8988T (cell line): ENCODE data around the gene DISC1.
"Not testable (repeated sequence)": the region's sequence is repeated elsewhere in the genome, so short reads cannot be mapped to it uniquely, and the experiment has no call there.

ENCODE experiments used
- DNase-seq: peaks from one replicate; pipeline ENCODE4 v3.0.0; 2011

DISC1 gene

GRCh38 chr1:231705806-231706760, 79.5 kb downstream of the DISC1 start:
- no peak for DNase-seq

- no peak for DNase-seq
Measured at GRCh38 chr1:231706934-231707333, 80.3 kb downstream of the DISC1 start.

GRCh38 chr1:231707407-231707806, 80.8 kb downstream of the DISC1 start:
- DNase-seq = no peak

- DNase-seq = no peak
Measured at GRCh38 chr1:231708394-231708793, 81.8 kb downstream of the DISC1 start.

- DNase-seq = no peak
Measured at GRCh38 chr1:231714440-231714839, 87.8 kb downstream of the DISC1 start.

GRCh38 chr1:231715816-231716722, 89.5 kb downstream of the DISC1 start:
- DNase-seq = no peak

- DNase-seq = no peak
Measured at GRCh38 chr1:231716879-231717278, 90.3 kb downstream of the DISC1 start.

- no peak for DNase-seq
Measured at GRCh38 chr1:231719485-231720183, 93.0 kb downstream of the DISC1 start.

- DNase-seq = no peak
Measured at GRCh38 chr1:231720652-231721325, 94.2 kb downstream of the DISC1 start.

GRCh38 chr1:231721436-231721835, 94.8 kb downstream of the DISC1 start:
- DNase-seq = no peak

GRCh38 chr1:231722356-231722755, 95.8 kb downstream of the DISC1 start:
- no peak for DNase-seq

- no peak for DNase-seq
Measured at GRCh38 chr1:231723146-231723545, 96.6 kb downstream of the DISC1 start.

- DNase-seq = no peak
Measured at GRCh38 chr1:231724041-231724440, 97.5 kb downstream of the DISC1 start.

- DNase-seq = no peak
Measured at GRCh38 chr1:231724876-231725647, 98.5 kb downstream of the DISC1 start.

GRCh38 chr1:231727171-231727570, 100.6 kb downstream of the DISC1 start:
- no peak for DNase-seq

- not testable (repeated sequence) for DNase-seq
Measured at GRCh38 chr1:231728987-231729386, 102.4 kb downstream of the DISC1 start.

GRCh38 chr1:231729544-231729943, 103.0 kb downstream of the DISC1 start:
- no peak for DNase-seq

- no peak for DNase-seq
Measured at GRCh38 chr1:231731268-231731667, 104.7 kb downstream of the DISC1 start.

- no peak for DNase-seq
Measured at GRCh38 chr1:231733063-231733462, 106.5 kb downstream of the DISC1 start.

GRCh38 chr1:231733672-231734071, 107.1 kb downstream of the DISC1 start:
- DNase-seq = no peak

GRCh38 chr1:231734417-231734816, 107.8 kb downstream of the DISC1 start:
- no peak for DNase-seq

- DNase-seq = no peak
Measured at GRCh38 chr1:231735411-231735810, 108.8 kb downstream of the DISC1 start.
